DOHH2 (cell line): Measurements from ENCODE around the gene COL5A2.

ENCODE experiments used
- CTCF ChIP-seq: fragments of 200-600 bp; sonication (generic); IDR thresholded peaks from one replicate; pipeline ENCODE4 v1.5.1; 2014; ENCODE audit warnings: antibody characterized with exemption, mild to moderate bottlenecking, low read depth, low read length; ENCODE audit not compliant: poor library complexity, severe bottlenecking
- EZH2phosphoT487 ChIP-seq: fragments of 200-600 bp; sonication (generic); IDR thresholded peaks from 2 replicates; pipeline ENCODE4 v1.6.1; 2017; ENCODE audit warnings: borderline replicate concordance, mild to moderate bottlenecking, antibody characterized with exemption, low read length, moderate library complexity, mixed read lengths

GRCh38 chr2:189097934-189098333 lies 81.6 kb downstream of the COL5A2 start:
- TF ChIP-seq CTCF (no peak), EZH2phosphoT487 (no peak)
